ENCODE measurements around the gene PCK1.

Gene PCK1

GRCh38 chr20:57583289-57584257 is 22.7 kb downstream of the PCK1 start:
- no peak for DNase-seq (ENCODE audit: low spot score)
- TF ChIP-seq CTCF (IDR thresholded peaks at IDR 0.05; ENCODE audit: borderline replicate concordance, control extremely low read depth, extremely low read depth, insufficient read depth, missing control alignments), result no peak
- in situ Hi-C loops (cut with MboI; ENCODE audit: low sequenced_read_pairs, unreplicated experiment), result no loop called here

GRCh38 chr20:57584768-57585461 is 24.0 kb downstream of the PCK1 start:
- in situ Hi-C loops (cut with MboI; ENCODE audit: low sequenced_read_pairs, unreplicated experiment), result no loop called here
- no peak for DNase-seq (ENCODE audit: low spot score)
- no peak for TF ChIP-seq CTCF (IDR thresholded peaks at IDR 0.05; ENCODE audit: borderline replicate concordance, control extremely low read depth, extremely low read depth, insufficient read depth, missing control alignments)

GRCh38 chr20:57585466-57586213 is 24.7 kb downstream of the PCK1 start:
- no peak for DNase-seq (ENCODE audit: low spot score)
- TF ChIP-seq CTCF (IDR thresholded peaks at IDR 0.05; ENCODE audit: borderline replicate concordance, control extremely low read depth, extremely low read depth, insufficient read depth, missing control alignments), result no peak
- in situ Hi-C loops (cut with MboI; ENCODE audit: low sequenced_read_pairs, unreplicated experiment), result no loop called here

- TF ChIP-seq CTCF (IDR thresholded peaks at IDR 0.05; ENCODE audit: borderline replicate concordance, control extremely low read depth, extremely low read depth, insufficient read depth, missing control alignments), result no peak
- in situ Hi-C loops (cut with MboI; ENCODE audit: low sequenced_read_pairs, unreplicated experiment), result no loop called here
These were observed 25.5 kb downstream of the PCK1 start for GRCh38 chr20:57586370-57586793.

GRCh38 chr20:57586943-57587277 is 26.0 kb downstream of the PCK1 start:
- in situ Hi-C loops (cut with MboI; ENCODE audit: low sequenced_read_pairs, unreplicated experiment), result no loop called here
- TF ChIP-seq CTCF (IDR thresholded peaks at IDR 0.05; ENCODE audit: borderline replicate concordance, control extremely low read depth, extremely low read depth, insufficient read depth, missing control alignments), result no peak
- no peak for DNase-seq (ENCODE audit: low spot score)

More at GRCh38 chr20:57586370-57586793, 25.5 kb downstream of the PCK1 start:
- no peak for DNase-seq (ENCODE audit: low spot score)

GRCh38 chr20:57587278-57587988 is 26.5 kb downstream of the PCK1 start:
- in situ Hi-C loops (cut with MboI; ENCODE audit: low sequenced_read_pairs, unreplicated experiment), result no loop called here
- DNase-seq (ENCODE audit: low spot score), result no peak
- no peak for TF ChIP-seq CTCF (IDR thresholded peaks at IDR 0.05; ENCODE audit: borderline replicate concordance, control extremely low read depth, extremely low read depth, insufficient read depth, missing control alignments)
